Cardiac muscle cell (in vitro differentiated cells and primary cell): Measurements from ENCODE around the gene PLXDC1. TPM values are rescaled to one million over a fixed set of nuclear protein-coding genes. Genes with fewer than 3 reads are reported as not detected.
A peak's percentile ranks its signal among the peaks of the same experiment; 100 is the strongest.

Experiments used
- DNase-seq, 2 donors: peaks; one replicate each; pipeline versions ENCODE4 v3.0.0 to v3.0.0-alpha.2; 2010 to 2017; ENCODE audit warnings: low read depth in 1 of 2, low spot score in 1 of 2
- H3K27ac ChIP-seq: fragments of 200-600 bp; sonication (generic); 2 replicates; pipeline ENCODE4 v1.5.1; 2016
- H3K27me3 ChIP-seq: fragments of 200-600 bp; sonication (generic); 2 replicates; pipeline ENCODE4 v1.6.0; 2016; ENCODE audit warnings: control low read depth
- H3K36me3 ChIP-seq: fragments of 200-600 bp; sonication (generic); 2 replicates; pipeline ENCODE4 v1.5.1; 2016; ENCODE audit warnings: control low read depth
- H3K4me1 ChIP-seq: fragments of 200-600 bp; sonication (generic); 2 replicates; pipeline ENCODE4 v1.8.1; 2017; ENCODE audit warnings: low read depth, mild to moderate bottlenecking, mixed run types
- H3K4me3 ChIP-seq: fragments of 200-600 bp; sonication (generic); 2 replicates; pipeline ENCODE4 v1.5.1; 2016; ENCODE audit warnings: mild to moderate bottlenecking
- H3K9me3 ChIP-seq: fragments of 200-600 bp; sonication (generic); 2 replicates; pipeline ENCODE4 v1.5.1; 2017; ENCODE audit warnings: low read depth, mild to moderate bottlenecking, control low read depth
- polyA plus RNA-seq: library from polyadenylated mRNA; unstranded; fragments of >200 nt; fragmentation: Nextera tagmentation; extraction: Ambion mirVana; gene quantifications from 2 replicates; pipeline ENCODE4 v1.2.1, GENCODE V29; 2016
- total RNA-seq: library from RNA; depleted of rRNA; stranded (reverse); fragments of >200 nt; gene quantifications from 2 replicates; pipeline ENCODE4 v1.2.3, GENCODE V29; 2016
- TF ChIP-seq, protein P1 (sequence below): IDR thresholded peaks from 2 replicates; pipeline ENCODE4 v1.5.1; 2012; ENCODE audit warnings: low read depth, mild to moderate bottlenecking, low read length

PLXDC1 gene
- total and polyA plus RNA-seq, 2 experiments from 2014 or later = 6.3 to 25.0 TPM

DNA sequence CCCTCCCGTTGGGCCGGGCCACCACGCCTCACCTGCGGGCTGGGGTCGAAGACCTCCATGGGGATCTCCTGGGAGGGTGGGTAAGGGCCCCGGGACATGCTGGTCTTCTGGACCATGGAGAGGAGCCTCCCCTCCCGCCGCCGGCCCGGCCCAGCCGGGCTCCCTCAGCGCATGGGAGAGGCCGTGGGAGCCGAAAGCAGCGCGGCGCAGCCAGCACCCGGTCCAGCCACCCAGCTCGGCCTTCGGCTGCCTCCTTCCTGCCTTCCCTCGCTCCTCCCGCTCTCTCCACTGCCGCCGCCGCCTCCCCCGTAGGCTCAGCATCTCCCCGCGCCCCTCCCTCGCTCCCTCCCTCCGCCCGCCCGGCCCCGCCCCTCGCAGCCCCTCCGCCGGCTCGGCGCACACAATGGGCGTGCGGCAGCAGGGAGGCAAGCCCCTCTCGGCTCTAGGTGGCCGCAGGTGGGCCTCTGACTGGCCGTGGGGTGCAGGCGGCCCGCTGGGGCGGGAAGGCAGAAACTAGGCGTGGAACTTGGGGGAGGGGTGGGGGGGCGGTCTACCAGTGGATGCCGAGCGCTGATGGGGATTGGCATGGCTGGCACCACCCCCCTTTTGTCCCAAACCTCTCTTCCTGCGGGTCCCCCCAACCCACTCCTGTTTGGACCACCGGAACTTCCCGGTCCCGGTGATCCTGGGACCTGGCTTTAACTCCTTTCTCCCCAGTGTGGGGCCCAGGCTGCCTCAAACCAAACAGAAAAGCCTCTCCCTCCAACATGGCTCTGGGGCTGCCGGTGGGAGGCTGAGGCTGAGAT, 46.1 kb upstream of the PLXDC1 start, which contains the start of gene CACNB1:
CACNB1 (minus strand) TSS at position 290 of the 806 bp plus-strand sequence; CDS start at position 116, 174 bp downstream.
- H3K27me3 ChIP-seq = no peaks in the 10 kb centered on the region
- H3K9me3 ChIP-seq = no peaks in the 10 kb centered on the region
- H3K27ac ChIP-seq = no peak within 1 kb of the TSS
- DNase-seq = peak; percentile 84 to 91
- H3K4me1 ChIP-seq = peaks cover 38% of the 10 kb centered on the region
- peak within 1 kb of the TSS; percentile 54 for H3K4me3 ChIP-seq
- peaks cover 12% of the 10 kb centered on the region for H3K36me3 ChIP-seq
- TF ChIP-seq, protein P1, sequence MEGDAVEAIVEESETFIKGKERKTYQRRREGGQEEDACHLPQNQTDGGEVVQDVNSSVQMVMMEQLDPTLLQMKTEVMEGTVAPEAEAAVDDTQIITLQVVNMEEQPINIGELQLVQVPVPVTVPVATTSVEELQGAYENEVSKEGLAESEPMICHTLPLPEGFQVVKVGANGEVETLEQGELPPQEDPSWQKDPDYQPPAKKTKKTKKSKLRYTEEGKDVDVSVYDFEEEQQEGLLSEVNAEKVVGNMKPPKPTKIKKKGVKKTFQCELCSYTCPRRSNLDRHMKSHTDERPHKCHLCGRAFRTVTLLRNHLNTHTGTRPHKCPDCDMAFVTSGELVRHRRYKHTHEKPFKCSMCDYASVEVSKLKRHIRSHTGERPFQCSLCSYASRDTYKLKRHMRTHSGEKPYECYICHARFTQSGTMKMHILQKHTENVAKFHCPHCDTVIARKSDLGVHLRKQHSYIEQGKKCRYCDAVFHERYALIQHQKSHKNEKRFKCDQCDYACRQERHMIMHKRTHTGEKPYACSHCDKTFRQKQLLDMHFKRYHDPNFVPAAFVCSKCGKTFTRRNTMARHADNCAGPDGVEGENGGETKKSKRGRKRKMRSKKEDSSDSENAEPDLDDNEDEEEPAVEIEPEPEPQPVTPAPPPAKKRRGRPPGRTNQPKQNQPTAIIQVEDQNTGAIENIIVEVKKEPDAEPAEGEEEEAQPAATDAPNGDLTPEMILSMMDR = no peak

DNA sequence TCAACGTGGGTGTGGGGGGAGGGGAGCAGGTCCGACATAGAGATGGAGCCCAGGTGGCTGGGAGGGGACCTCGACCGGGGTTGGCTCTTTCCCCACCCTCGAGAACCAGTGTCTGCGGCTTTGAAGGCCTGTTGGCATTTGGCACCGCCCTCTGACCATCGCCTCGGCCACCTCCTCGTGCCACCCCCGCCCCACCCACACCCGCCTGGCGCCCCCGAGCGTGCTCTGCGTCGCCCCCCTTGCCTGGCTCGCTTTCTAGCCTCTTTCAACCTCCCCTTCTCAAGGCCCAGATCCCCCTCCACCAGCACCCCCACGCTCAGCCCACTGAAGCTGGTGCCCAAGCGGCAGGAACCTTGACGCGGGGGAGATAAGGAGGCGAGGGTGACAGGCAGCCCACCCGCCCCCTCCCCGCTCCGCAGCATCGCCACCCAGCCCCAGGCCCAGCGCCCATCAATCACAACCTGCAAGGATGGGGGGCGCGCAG, 45.4 kb upstream of the PLXDC1 start:
- no peak overlapping the region for H3K27ac ChIP-seq
- no peaks in the 10 kb centered on the region for H3K9me3 ChIP-seq
- peaks cover 38% of the 10 kb centered on the region for H3K4me1 ChIP-seq

DNA sequence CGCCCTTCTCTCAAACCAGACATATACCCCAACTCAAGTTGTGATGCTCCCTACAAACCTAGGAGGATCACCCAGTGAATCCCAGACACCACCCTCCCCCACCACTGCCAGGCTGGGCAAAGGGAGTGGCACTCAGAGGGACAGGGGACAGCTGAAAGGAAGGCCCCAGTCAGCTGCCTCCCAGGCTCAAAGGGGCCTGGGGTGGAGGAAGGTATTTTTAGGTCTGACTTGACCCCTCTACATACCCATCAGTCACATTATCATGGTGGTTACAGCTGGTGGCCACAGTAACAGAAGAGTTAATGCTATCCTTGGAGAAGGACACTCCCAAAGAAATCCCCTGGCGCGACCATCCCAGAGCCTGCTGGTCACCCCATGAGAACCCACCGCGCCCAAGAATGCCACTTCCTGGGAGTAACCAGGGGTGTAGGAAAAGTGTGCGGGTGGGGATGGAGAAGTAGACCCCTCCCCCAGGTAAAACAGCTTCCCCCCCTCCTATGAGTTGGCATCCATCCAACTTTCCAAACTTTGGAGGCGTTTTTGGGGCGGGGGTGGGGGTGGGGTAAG, 44.9 kb upstream of the PLXDC1 start:
- peaks cover 1% of the 10 kb centered on the region for H3K36me3 ChIP-seq
- DNase-seq = no peak

More for the DNA sequence above, 45.4 kb upstream of the PLXDC1 start:
- H3K27me3 ChIP-seq = no peaks in the 10 kb centered on the region
- DNase-seq = no peak
- TF ChIP-seq, protein P1 = no peak
- H3K36me3 ChIP-seq = peaks cover 5% of the 10 kb centered on the region
- peak overlapping the region; percentile 54 for H3K4me3 ChIP-seq

DNA sequence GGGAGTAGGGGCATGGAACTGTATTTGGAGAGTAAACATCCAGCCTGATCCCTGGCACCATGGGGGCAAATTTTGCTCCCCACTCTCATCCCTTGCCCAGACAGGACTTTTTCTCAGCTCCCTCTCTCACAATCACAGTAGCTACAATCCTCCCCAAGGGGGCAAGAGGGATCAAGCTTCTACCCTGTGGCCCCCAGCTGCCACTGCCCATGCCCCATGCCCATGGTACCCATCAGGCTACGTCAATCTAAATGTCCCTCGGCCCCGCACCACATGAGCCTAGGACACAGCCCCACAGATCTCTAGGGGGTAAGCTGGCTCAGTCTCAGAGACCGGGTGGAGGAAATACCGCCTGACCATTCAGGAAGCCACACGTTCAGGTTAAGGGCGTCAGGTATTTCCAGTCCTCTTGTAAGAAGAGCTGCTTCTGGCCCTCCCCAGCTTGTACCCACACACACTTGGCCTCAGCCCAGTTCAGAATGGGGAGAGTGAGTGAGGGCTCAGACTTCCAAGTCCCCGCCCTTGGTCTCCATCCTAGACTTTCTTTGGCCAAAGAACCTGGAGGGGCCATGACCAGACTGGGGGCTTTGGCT, 44.2 kb upstream of the PLXDC1 start:
- Histone ChIP-seq H3K4me3 (no peak overlapping the region), H3K9me3 (no peaks in the 10 kb centered on the region), H3K36me3 (peaks cover 8% of the 10 kb centered on the region), H3K27ac (peak overlapping the region; percentile 78), H3K4me1 (peaks cover 32% of the 10 kb centered on the region), H3K27me3 (no peaks in the 10 kb centered on the region)
- TF ChIP-seq, protein P1 = no peak
- no peak for DNase-seq

More for the DNA sequence above, 44.9 kb upstream of the PLXDC1 start:
- TF ChIP-seq, protein P1 = no peak
- Histone ChIP-seq H3K4me1 (peaks cover 37% of the 10 kb centered on the region), H3K27me3 (no peaks in the 10 kb centered on the region), H3K27ac (no peak overlapping the region), H3K9me3 (no peaks in the 10 kb centered on the region), H3K4me3 (peak overlapping the region; percentile 54)

DNA sequence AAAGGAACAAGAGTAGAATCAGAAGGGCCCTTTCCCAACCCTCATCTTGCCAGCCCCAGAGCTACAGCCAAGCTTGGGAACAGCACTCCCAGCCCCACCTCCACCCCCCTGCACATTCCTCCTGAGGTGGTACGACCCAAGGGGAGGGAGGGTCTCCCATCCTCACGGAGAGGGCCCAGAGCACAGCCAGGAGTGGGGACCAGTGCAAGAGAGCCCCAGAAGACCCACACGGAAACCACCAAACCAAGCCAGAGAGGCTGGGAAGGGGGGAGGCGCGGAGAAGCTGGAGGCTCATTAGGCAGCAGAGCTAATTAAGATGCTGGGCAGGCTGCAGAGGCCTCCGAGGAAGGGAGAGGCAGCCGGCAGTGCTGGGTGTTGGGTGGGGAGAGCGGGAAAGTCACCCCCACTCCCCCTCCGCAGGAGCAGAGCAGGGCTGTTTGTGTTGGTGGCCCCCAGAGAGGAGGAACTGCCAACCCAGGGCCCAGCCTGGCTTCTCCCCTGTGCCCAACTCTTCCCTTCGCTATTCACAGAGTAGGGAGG, 43.6 kb upstream of the PLXDC1 start:
- H3K36me3 ChIP-seq = peaks cover 11% of the 10 kb centered on the region
- H3K27me3 ChIP-seq = no peaks in the 10 kb centered on the region
- no peaks in the 10 kb centered on the region for H3K9me3 ChIP-seq
- DNase-seq = no peak
- H3K4me3 ChIP-seq = peak overlapping the region; percentile 2
- H3K4me1 ChIP-seq = peaks cover 32% of the 10 kb centered on the region
- TF ChIP-seq, protein P1 = no peak
- peak overlapping the region; percentile 78 for H3K27ac ChIP-seq
